ENCODE results near the gene CARD11.

The CARD11 gene

DNA sequence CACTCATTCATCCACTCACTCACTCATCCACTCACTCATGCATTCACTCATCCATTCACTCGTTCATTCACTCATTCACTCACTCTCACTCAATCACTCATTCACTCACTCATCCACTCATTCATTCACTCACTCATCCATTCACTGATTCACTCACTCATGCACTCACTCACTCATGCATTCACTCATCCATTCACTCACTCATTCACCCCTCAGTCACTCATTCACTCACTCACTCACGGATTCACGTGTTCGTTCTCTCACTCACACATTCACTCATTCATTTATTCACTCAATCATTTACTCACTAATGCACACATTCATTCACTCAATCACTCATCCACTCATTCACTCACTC, 73.4 kb downstream of the CARD11 start:
- H3K9me3 ChIP-seq (ENCODE audit: severe bottlenecking), result peaks cover 5% of the 10 kb centered on the region
- TF ChIP-seq, protein P1, sequence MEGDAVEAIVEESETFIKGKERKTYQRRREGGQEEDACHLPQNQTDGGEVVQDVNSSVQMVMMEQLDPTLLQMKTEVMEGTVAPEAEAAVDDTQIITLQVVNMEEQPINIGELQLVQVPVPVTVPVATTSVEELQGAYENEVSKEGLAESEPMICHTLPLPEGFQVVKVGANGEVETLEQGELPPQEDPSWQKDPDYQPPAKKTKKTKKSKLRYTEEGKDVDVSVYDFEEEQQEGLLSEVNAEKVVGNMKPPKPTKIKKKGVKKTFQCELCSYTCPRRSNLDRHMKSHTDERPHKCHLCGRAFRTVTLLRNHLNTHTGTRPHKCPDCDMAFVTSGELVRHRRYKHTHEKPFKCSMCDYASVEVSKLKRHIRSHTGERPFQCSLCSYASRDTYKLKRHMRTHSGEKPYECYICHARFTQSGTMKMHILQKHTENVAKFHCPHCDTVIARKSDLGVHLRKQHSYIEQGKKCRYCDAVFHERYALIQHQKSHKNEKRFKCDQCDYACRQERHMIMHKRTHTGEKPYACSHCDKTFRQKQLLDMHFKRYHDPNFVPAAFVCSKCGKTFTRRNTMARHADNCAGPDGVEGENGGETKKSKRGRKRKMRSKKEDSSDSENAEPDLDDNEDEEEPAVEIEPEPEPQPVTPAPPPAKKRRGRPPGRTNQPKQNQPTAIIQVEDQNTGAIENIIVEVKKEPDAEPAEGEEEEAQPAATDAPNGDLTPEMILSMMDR (IDR thresholded peaks at IDR 0.05; ENCODE audit: low read depth, low read length), result no peak
- H3K27me3 ChIP-seq (ENCODE audit: insufficient read depth, low read depth, severe bottlenecking), result no peaks in the 10 kb centered on the region
- H3K36me3 ChIP-seq, result no peaks in the 10 kb centered on the region
- H3K27ac ChIP-seq, result no peak overlapping the region
- no peak overlapping the region for H3K4me3 ChIP-seq (ENCODE audit: low read depth, low read length)
- DNase-seq, result no peak

DNA sequence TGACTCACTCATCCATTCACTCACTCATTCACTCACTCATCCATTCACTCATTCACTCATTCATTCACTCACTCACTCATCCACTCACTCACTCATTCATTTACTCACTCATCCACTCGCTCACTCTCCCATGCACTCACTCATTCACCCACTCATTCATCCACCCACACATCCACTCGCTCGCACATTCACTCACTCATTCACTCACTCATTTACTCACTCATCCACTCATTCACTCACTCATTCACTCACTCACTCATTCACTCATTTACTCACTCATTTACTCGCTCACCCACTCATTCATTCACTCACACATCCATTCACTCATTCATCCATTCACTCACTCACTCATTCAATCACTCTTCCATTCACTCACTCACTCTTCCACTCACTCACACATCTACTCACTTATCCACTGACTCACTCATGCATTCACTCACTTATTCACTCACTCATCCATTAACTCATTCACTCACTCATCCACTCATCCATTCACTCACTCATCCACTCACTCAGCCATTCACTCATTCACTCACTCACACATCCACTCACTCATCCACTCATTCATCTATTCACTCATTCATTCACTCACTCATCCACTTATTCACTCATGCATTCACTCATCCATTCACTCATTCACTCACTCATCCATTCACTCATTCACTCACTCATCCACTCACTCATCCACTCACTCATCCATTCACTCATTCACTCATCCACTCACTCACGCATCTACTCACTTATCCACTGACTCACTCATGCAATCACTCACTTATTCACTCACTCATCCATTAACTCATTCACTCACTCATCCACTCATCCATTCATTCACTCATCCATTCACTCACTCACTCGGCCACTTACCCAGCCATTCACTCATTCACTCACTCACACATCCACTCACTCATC, 74.0 kb downstream of the CARD11 start:
- H3K27me3 ChIP-seq (ENCODE audit: insufficient read depth, low read depth, severe bottlenecking), result no peaks in the 10 kb centered on the region
- TF ChIP-seq, protein P1 (IDR thresholded peaks at IDR 0.05; ENCODE audit: low read depth, low read length), result no peak
- peaks cover 5% of the 10 kb centered on the region for H3K9me3 ChIP-seq (ENCODE audit: severe bottlenecking)
- H3K36me3 ChIP-seq, result no peaks in the 10 kb centered on the region
- H3K27ac ChIP-seq, result no peak overlapping the region
- no peak overlapping the region for H3K4me3 ChIP-seq (ENCODE audit: low read depth, low read length)
- no peak for DNase-seq

DNA sequence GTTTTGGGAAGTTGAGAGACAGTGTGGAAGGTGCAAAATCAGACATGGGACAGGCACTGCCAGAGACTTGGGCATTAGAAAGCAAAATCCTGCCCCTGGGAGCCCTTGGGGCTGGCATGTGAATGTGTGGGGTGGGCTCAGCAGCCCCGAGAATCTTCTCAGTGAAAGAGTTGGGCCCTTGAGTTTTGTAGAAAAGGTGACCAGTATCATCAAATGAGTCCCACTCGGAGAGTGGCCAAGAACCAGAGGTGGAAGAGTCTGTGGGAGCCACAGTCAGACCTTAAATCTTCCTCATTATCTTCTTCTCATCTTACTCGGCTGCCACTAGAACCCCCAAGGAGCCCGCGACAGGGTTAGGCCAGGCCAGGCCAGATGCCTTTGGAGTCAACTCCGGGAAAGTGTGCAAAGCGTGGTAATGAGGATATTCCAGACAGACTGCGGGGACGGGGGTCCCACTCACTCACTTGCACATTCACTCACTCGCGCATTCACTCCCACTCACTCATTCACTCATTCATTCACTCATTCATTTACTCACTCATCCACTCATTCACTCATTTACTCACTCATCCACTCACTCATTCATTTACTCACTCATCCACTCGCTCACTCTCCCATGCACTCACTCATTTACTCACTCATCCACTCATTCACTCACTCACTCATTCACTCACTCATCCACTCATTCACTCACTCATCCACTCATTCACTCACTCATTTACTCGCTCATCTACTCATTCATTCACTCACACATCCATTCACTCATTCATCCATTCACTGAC, 74.9 kb downstream of the CARD11 start:
- Histone ChIP-seq H3K9me3 (ENCODE audit: severe bottlenecking) (peaks cover 5% of the 10 kb centered on the region), H3K36me3 (no peaks in the 10 kb centered on the region), H3K4me3 (ENCODE audit: low read depth, low read length) (no peak overlapping the region), H3K27ac (no peak overlapping the region), H3K27me3 (ENCODE audit: insufficient read depth, low read depth, severe bottlenecking) (no peaks in the 10 kb centered on the region)
- TF ChIP-seq, protein P1 (IDR thresholded peaks at IDR 0.05; ENCODE audit: low read depth, low read length), result no peak
- no peak for DNase-seq

DNA sequence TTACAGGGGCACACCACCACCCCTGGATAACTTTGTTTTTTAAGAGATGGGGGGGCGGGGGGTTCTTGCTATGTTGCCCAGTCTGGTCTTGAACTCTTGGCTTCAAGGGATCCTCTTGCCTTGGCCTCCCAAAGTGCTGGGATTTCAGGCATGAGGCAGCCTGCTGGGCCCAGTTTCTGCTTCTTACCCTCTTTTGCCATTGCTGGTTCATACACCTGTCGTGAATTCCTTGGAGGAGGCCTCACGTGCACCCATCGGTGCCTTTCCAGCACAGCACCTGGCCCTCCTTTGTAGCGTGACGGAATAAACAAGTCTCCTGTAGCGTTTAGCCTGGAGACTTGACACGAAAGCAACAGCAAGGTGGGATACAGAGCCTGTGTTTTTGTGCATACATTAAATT, 75.5 kb downstream of the CARD11 start:
- H3K4me3 ChIP-seq (ENCODE audit: low read depth, low read length), result no peak overlapping the region
- H3K27me3 ChIP-seq (ENCODE audit: insufficient read depth, low read depth, severe bottlenecking), result no peaks in the 10 kb centered on the region
- H3K27ac ChIP-seq, result no peak overlapping the region
- H3K36me3 ChIP-seq, result no peaks in the 10 kb centered on the region
- TF ChIP-seq, protein P1 (IDR thresholded peaks at IDR 0.05; ENCODE audit: low read depth, low read length), result no peak
- H3K9me3 ChIP-seq (ENCODE audit: severe bottlenecking), result peaks cover 5% of the 10 kb centered on the region
- DNase-seq, result no peak

DNA sequence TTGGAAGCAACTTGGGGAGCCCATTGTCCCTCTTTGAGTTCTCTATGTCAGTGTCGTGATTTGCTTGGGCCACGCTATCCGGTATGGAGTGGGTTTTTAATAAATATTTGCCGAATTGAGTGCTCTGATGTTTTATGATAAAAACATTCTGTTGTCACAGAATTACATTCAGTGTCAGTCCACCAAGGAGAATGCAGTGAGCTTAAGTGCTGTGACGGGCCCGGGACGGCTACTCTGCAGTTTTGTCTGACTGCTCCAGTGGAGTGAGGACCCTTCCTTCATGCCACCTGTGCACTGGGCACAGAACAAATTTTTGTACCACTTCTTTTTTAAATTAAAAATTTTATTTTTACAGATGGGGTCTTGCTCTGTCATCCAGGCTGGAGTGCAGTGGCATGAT, 76.0 kb downstream of the CARD11 start:
- H3K36me3 ChIP-seq, result no peaks in the 10 kb centered on the region
- no peak overlapping the region for H3K27ac ChIP-seq
- H3K4me3 ChIP-seq (ENCODE audit: low read depth, low read length), result no peak overlapping the region
- no peaks in the 10 kb centered on the region for H3K27me3 ChIP-seq (ENCODE audit: insufficient read depth, low read depth, severe bottlenecking)
- TF ChIP-seq, protein P1 (IDR thresholded peaks at IDR 0.05; ENCODE audit: low read depth, low read length), result no peak
- DNase-seq, result no peak
- H3K9me3 ChIP-seq (ENCODE audit: severe bottlenecking), result peaks cover 5% of the 10 kb centered on the region

Measured in WERI-Rb-1 (cell line).